GM23338 (cell line): Measurements from ENCODE around the gene SLC35G4. TPM values are rescaled to one million over a fixed set of nuclear protein-coding genes. Genes with fewer than 3 reads are reported as not detected.
A peak's percentile ranks its signal among the peaks of the same experiment; 100 is the strongest.

Source experiments
- ATAC-seq: fragments of 200-7000 bp; cut with Tn5 transposase; 3 replicates; pipeline ENCODE4 v1.9.1; 2020
- DNase-seq: peaks from one replicate; pipeline ENCODE4 v3.0.0-alpha.2; 2015; ENCODE audit warnings: low spot score
- H2AFZ ChIP-seq: fragments of 200-600 bp; sonication (generic); 2 replicates; pipeline ENCODE4 v1.8.0; 2016; ENCODE audit warnings: antibody characterized with exemption, mild to moderate bottlenecking, moderate library complexity
- H3F3A ChIP-seq: fragments of 200-600 bp; sonication (generic); replicated peaks from 2 replicates; pipeline ENCODE4 v1.8.0; 2017; ENCODE audit warnings: antibody characterized with exemption, mixed run types, low read depth
- H3K27ac ChIP-seq: fragments of 200-600 bp; sonication (generic); 2 replicates; pipeline ENCODE4 v1.6.1; 2016; ENCODE audit warnings: low read depth
- H3K27me3 ChIP-seq: fragments of 200-600 bp; sonication (generic); 2 replicates; pipeline ENCODE4 v1.8.0; 2016; ENCODE audit warnings: mild to moderate bottlenecking, mixed run types, moderate library complexity; ENCODE audit not compliant: insufficient read depth
- H3K36me3 ChIP-seq: fragments of 200-600 bp; sonication (generic); 2 replicates; pipeline ENCODE4 v1.8.0; 2016; ENCODE audit warnings: mild to moderate bottlenecking; ENCODE audit not compliant: insufficient read depth
- H3K4me1 ChIP-seq: fragments of 200-600 bp; sonication (generic); 2 replicates; pipeline ENCODE4 v1.8.0; 2016; ENCODE audit warnings: mild to moderate bottlenecking, moderate library complexity; ENCODE audit not compliant: insufficient read depth
- H3K4me2 ChIP-seq: fragments of 200-600 bp; sonication (generic); 2 replicates; pipeline ENCODE4 v1.7.1; 2017; ENCODE audit warnings: mixed run types
- H3K4me3 ChIP-seq: fragments of 200-600 bp; sonication (generic); 2 replicates; pipeline ENCODE4 v1.6.1; 2016; ENCODE audit warnings: mixed run types
- H3K79me2 ChIP-seq: fragments of 200-600 bp; sonication (generic); replicated peaks from 2 replicates; pipeline ENCODE4 v1.8.0; 2017; ENCODE audit warnings: mild to moderate bottlenecking; ENCODE audit not compliant: insufficient read depth
- H3K9me2 ChIP-seq: fragments of 200-600 bp; sonication (generic); 2 replicates; pipeline ENCODE4 v1.8.0; 2017; ENCODE audit not compliant: insufficient read depth
- H4K20me1 ChIP-seq: fragments of 200-600 bp; sonication (generic); replicated peaks from 2 replicates; pipeline ENCODE4 v1.8.0; 2017; ENCODE audit warnings: mild to moderate bottlenecking; ENCODE audit not compliant: insufficient read depth
- H3K27ac Mint-ChIP-seq: 2 replicates; pipeline ENCODE4 v1.8.0; 2020; ENCODE audit warnings: inconsistent platforms, mild to moderate bottlenecking, moderate library complexity, mixed read lengths
- H3K27me3 Mint-ChIP-seq: 3 replicates; pipeline ENCODE4 v1.8.0; 2022; ENCODE audit warnings: low read depth, mild to moderate bottlenecking, moderate library complexity, mixed read lengths, inconsistent platforms; ENCODE audit not compliant: insufficient read depth, poor library complexity
- H3K36me3 Mint-ChIP-seq: 3 replicates; pipeline ENCODE4 v1.8.0; 2021; ENCODE audit warnings: low read depth, mild to moderate bottlenecking, inconsistent platforms, moderate library complexity, mixed read lengths
- H3K4me1 Mint-ChIP-seq: 3 replicates; pipeline ENCODE4 v1.8.0; 2020; ENCODE audit warnings: mild to moderate bottlenecking, inconsistent platforms, mixed read lengths
- H3K4me3 Mint-ChIP-seq: 3 replicates; pipeline ENCODE4 v1.8.0; 2021; ENCODE audit warnings: moderate library complexity, mild to moderate bottlenecking, inconsistent platforms, mixed read lengths
- H3K9me3 Mint-ChIP-seq: 3 replicates; pipeline ENCODE4 v1.8.0; 2020; ENCODE audit warnings: moderate library complexity, mild to moderate bottlenecking, inconsistent platforms, mixed read lengths
- CREB1 ChIP-seq: fragments of 250-450 bp; sonication (Bioruptor Pico); IDR thresholded peaks from 2 replicates; pipeline ENCODE4 v1.5.0; 2020; ENCODE audit warnings: low read depth, mild to moderate bottlenecking, moderate library complexity
- EZH2 ChIP-seq: fragments of 200-600 bp; sonication (generic); IDR thresholded peaks from one replicate; pipeline ENCODE4 v1.8.0; 2017; ENCODE audit warnings: antibody characterized with exemption, mild to moderate bottlenecking, low read depth; ENCODE audit not compliant: unreplicated experiment
- JUNB ChIP-seq: IDR thresholded peaks from one replicate; pipeline ENCODE4 v1.6.1; 2016; ENCODE audit warnings: antibody characterized with exemption; ENCODE audit not compliant: unreplicated experiment
- NANOG ChIP-seq: IDR thresholded peaks from 2 replicates; pipeline ENCODE4 v1.6.1; 2016; ENCODE audit warnings: antibody characterized with exemption, borderline replicate concordance
- POLR2AphosphoS5 ChIP-seq: IDR thresholded peaks from 2 replicates; pipeline ENCODE4 v1.6.1; 2016; ENCODE audit warnings: antibody characterized with exemption, low read depth
- STAT1 ChIP-seq: IDR thresholded peaks from one replicate; pipeline ENCODE4 v1.6.1; 2016; ENCODE audit warnings: antibody characterized with exemption; ENCODE audit not compliant: unreplicated experiment
- ZNF114 ChIP-seq: fragments of 250-450 bp; sonication (Bioruptor Pico); IDR thresholded peaks from 2 replicates; pipeline ENCODE4 v1.5.0; 2020; ENCODE audit warnings: mild to moderate bottlenecking, moderate library complexity
- ZNF331 ChIP-seq: fragments of 250-450 bp; sonication (Bioruptor Pico); IDR thresholded peaks from 2 replicates; pipeline ENCODE4 v1.5.0; 2020; ENCODE audit warnings: low read depth, mild to moderate bottlenecking, moderate library complexity
- polyA plus RNA-seq: library from polyadenylated mRNA; unstranded; fragments of >200 nt; fragmentation: Nextera tagmentation; extraction: Ambion mirVana; gene quantifications from 2 replicates; pipeline ENCODE4 v1.2.1, GENCODE V29; 2016
- total RNA-seq: library from RNA; depleted of rRNA; stranded (reverse); fragments of >200 nt; shearing (Covaris generic); gene quantifications from 2 replicates; pipeline ENCODE4 v1.2.3, GENCODE V29; 2014
- TF ChIP-seq, protein P1 (sequence below), 2 experiments: fragments of 200-600 bp in 1 of 2; sonication (generic) in 1 of 2; conservative IDR thresholded peaks; 2 replicates each; pipeline versions ENCODE4 v1.5.1 to v1.6.1; 2016 to 2017; ENCODE audit warnings: antibody characterized with exemption in 2 of 2, low read depth in 2 of 2, mild to moderate bottlenecking in 2 of 2, moderate library complexity in 1 of 2
- TF ChIP-seq, protein P2 (sequence below): fragments of 250-450 bp; sonication (Bioruptor Pico); IDR thresholded peaks from 2 replicates; pipeline ENCODE4 v1.5.0; 2020; ENCODE audit warnings: mild to moderate bottlenecking, moderate library complexity
- TF ChIP-seq, protein P3 (sequence below): IDR thresholded peaks from 2 replicates; pipeline ENCODE4 v1.6.1; 2016; ENCODE audit warnings: antibody characterized with exemption

SLC35G4 gene
- total and polyA plus RNA-seq, 2 experiments from 2014 or later = not detected

DNA sequence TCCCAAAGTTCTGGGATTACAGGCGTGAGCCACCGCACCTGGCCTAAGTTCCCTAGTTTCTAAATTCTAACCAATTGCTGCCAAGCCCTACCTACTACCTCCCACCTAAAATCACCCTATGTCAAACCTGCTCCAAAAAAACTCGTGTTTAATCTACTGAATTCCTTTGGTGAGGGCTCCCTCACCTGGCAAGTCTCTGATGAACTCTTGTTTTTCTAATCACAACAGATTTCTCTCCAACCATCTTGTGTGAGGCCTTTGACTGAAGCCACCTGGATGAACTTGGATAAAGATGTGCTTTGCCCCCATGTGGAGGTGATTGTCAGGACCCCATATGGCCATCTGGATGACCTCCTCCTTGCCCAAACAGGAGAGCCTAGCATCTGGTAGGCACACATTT lies 17.4 kb upstream of the SLC35G4 start:
- Mint-ChIP-seq H3K9me3 (peaks cover 29% of the 10 kb centered on the region), H3K4me1 (peaks cover 14% of the 10 kb centered on the region), H3K27me3 (no peaks in the 10 kb centered on the region), H3K36me3 (peaks cover 23% of the 10 kb centered on the region), H3K4me3 (no peak overlapping the region), H3K27ac (no peak overlapping the region)
- Histone ChIP-seq H3K4me3 (no peak overlapping the region), H3K79me2 (no peaks in the 10 kb centered on the region), H3K27me3 (no peaks in the 10 kb centered on the region), H3F3A (no peaks in the 10 kb centered on the region), H3K9me2 (peaks cover 10% of the 10 kb centered on the region), H3K36me3 (no peaks in the 10 kb centered on the region), H3K4me1 (no peaks in the 10 kb centered on the region), H3K27ac (no peak overlapping the region), H2AFZ (no peak overlapping the region), H4K20me1 (no peaks in the 10 kb centered on the region), H3K4me2 (no peak overlapping the region)
- TF ChIP-seq POLR2AphosphoS5 (no peak), ZNF331 (CRISPR knock-in tag) (no peak)
- TF ChIP-seq, protein P1, sequence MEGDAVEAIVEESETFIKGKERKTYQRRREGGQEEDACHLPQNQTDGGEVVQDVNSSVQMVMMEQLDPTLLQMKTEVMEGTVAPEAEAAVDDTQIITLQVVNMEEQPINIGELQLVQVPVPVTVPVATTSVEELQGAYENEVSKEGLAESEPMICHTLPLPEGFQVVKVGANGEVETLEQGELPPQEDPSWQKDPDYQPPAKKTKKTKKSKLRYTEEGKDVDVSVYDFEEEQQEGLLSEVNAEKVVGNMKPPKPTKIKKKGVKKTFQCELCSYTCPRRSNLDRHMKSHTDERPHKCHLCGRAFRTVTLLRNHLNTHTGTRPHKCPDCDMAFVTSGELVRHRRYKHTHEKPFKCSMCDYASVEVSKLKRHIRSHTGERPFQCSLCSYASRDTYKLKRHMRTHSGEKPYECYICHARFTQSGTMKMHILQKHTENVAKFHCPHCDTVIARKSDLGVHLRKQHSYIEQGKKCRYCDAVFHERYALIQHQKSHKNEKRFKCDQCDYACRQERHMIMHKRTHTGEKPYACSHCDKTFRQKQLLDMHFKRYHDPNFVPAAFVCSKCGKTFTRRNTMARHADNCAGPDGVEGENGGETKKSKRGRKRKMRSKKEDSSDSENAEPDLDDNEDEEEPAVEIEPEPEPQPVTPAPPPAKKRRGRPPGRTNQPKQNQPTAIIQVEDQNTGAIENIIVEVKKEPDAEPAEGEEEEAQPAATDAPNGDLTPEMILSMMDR (conservative IDR thresholded peaks at IDR 0.05; ENCODE audit: low read depth in 2 of 2) = peak; percentile 53 to 60
- ATAC-seq (peak; percentile 62), DNase-seq (peak; percentile 64)

DNA sequence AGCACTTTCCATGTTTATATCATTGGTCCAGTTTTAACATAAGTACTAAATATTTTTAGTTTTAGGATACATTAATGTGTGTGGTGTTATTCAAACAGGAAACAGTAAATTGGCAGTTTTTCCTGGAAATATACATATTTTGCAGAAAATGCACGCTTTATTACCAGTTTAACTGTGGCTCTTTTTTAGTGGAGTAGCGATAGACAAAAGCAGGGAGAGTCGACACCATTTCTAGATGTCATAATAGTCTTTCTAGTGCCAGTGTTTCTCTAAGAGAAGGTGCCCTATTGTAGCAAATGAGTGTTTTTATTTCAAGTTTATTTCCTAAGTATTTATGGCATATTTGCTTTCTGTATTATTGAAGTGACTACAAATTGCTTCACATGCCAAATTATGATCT lies 9.1 kb upstream of the SLC35G4 start:
- H3K36me3 ChIP-seq = no peaks in the 10 kb centered on the region
- DNase-seq (no peak), ATAC-seq (no peak)
- H3K79me2 ChIP-seq = no peaks in the 10 kb centered on the region
- no peaks in the 10 kb centered on the region for H3F3A ChIP-seq
- peaks cover 3% of the 10 kb centered on the region; the same call in 1 of the 2 replicates for H3K9me2 ChIP-seq
- H3K4me3 ChIP-seq = no peak overlapping the region
- H2AFZ ChIP-seq = no peak overlapping the region
- Mint-ChIP-seq H3K9me3 (peaks cover 9% of the 10 kb centered on the region), H3K27me3 (no peaks in the 10 kb centered on the region), H3K36me3 (peaks cover 7% of the 10 kb centered on the region; the same call in 2 of the 3 replicates), H3K4me1 (no peaks in the 10 kb centered on the region), H3K27ac (no peak overlapping the region), H3K4me3 (no peak overlapping the region)
- H4K20me1 ChIP-seq = no peaks in the 10 kb centered on the region
- no peaks in the 10 kb centered on the region for H3K27me3 ChIP-seq
- no peaks in the 10 kb centered on the region for H3K4me1 ChIP-seq
- H3K4me2 ChIP-seq = no peak overlapping the region
- no peak overlapping the region for H3K27ac ChIP-seq
- no peak for TF ChIP-seq ZNF331 (CRISPR knock-in tag)
- TF ChIP-seq, protein P1 (conservative IDR thresholded peaks at IDR 0.05; ENCODE audit: low read depth in 2 of 2) = no peak
- TF ChIP-seq JUNB = no peak
- TF ChIP-seq, protein P2, sequence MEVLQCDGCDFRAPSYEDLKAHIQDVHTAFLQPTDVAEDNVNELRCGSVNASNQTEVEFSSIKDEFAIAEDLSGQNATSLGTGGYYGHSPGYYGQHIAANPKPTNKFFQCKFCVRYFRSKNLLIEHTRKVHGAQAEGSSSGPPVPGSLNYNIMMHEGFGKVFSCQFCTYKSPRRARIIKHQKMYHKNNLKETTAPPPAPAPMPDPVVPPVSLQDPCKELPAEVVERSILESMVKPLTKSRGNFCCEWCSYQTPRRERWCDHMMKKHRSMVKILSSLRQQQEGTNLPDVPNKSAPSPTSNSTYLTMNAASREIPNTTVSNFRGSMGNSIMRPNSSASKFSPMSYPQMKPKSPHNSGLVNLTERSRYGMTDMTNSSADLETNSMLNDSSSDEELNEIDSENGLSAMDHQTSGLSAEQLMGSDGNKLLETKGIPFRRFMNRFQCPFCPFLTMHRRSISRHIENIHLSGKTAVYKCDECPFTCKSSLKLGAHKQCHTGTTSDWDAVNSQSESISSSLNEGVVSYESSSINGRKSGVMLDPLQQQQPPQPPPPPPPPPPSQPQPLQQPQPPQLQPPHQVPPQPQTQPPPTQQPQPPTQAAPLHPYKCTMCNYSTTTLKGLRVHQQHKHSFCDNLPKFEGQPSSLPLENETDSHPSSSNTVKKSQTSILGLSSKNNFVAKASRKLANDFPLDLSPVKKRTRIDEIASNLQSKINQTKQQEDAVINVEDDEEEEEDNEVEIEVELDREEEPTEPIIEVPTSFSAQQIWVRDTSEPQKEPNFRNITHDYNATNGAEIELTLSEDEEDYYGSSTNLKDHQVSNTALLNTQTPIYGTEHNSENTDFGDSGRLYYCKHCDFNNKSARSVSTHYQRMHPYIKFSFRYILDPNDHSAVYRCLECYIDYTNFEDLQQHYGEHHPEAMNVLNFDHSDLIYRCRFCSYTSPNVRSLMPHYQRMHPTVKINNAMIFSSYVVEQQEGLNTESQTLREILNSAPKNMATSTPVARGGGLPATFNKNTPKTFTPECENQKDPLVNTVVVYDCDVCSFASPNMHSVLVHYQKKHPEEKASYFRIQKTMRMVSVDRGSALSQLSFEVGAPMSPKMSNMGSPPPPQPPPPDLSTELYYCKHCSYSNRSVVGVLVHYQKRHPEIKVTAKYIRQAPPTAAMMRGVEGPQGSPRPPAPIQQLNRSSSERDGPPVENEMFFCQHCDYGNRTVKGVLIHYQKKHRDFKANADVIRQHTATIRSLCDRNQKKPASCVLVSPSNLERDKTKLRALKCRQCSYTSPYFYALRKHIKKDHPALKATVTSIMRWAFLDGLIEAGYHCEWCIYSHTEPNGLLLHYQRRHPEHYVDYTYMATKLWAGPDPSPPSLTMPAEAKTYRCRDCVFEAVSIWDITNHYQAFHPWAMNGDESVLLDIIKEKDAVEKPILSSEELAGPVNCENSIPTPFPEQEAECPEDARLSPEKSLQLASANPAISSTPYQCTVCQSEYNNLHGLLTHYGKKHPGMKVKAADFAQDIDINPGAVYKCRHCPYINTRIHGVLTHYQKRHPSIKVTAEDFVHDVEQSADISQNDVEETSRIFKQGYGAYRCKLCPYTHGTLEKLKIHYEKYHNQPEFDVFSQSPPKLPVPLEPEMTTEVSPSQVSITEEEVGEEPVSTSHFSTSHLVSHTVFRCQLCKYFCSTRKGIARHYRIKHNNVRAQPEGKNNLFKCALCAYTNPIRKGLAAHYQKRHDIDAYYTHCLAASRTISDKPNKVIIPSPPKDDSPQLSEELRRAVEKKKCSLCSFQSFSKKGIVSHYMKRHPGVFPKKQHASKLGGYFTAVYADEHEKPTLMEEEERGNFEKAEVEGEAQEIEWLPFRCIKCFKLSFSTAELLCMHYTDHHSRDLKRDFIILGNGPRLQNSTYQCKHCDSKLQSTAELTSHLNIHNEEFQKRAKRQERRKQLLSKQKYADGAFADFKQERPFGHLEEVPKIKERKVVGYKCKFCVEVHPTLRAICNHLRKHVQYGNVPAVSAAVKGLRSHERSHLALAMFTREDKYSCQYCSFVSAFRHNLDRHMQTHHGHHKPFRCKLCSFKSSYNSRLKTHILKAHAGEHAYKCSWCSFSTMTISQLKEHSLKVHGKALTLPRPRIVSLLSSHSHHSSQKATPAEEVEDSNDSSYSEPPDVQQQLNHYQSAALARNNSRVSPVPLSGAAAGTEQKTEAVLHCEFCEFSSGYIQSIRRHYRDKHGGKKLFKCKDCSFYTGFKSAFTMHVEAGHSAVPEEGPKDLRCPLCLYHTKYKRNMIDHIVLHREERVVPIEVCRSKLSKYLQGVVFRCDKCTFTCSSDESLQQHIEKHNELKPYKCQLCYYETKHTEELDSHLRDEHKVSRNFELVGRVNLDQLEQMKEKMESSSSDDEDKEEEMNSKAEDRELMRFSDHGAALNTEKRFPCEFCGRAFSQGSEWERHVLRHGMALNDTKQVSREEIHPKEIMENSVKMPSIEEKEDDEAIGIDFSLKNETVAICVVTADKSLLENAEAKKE (CRISPR knock-in tag) = no peak
- no peak for TF ChIP-seq STAT1
- TF ChIP-seq CREB1 (CRISPR knock-in tag) = no peak
- no peak for TF ChIP-seq NANOG
- no peak for TF ChIP-seq EZH2
- no peak for TF ChIP-seq POLR2AphosphoS5
- TF ChIP-seq, protein P3, sequence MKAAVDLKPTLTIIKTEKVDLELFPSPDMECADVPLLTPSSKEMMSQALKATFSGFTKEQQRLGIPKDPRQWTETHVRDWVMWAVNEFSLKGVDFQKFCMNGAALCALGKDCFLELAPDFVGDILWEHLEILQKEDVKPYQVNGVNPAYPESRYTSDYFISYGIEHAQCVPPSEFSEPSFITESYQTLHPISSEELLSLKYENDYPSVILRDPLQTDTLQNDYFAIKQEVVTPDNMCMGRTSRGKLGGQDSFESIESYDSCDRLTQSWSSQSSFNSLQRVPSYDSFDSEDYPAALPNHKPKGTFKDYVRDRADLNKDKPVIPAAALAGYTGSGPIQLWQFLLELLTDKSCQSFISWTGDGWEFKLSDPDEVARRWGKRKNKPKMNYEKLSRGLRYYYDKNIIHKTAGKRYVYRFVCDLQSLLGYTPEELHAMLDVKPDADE = no peak
- TF ChIP-seq ZNF114 = no peak
